Measurements from ENCODE around the gene SUN5.

GRCh38 chr20:32991383-32991782 is 12.8 kb downstream of the SUN5 start:
- TF ChIP-seq CTCF (conservative IDR thresholded peaks at IDR 0.05 in 1 of 2, IDR thresholded peaks at IDR 0.05 in 1 of 2; ENCODE audit: extremely low read depth in 1 of 2, insufficient read depth in 1 of 2, low read depth in 1 of 2, low read length in 2 of 2): no peak
- no peak for TF ChIP-seq EZH2 (IDR thresholded peaks at IDR 0.05; ENCODE audit: borderline replicate concordance, low read length)
